Measurements from ENCODE around the gene EFCC1. TPM values are rescaled to one million over a fixed set of nuclear protein-coding genes. Genes with fewer than 3 reads are reported as not detected.

Gene EFCC1
- total RNA-seq, 1 donor from 2014 or later = 1.7 TPM

GRCh38 chr3:129046037-129046731 is 45.1 kb downstream of the EFCC1 start:
- no peak for DNase-seq (ENCODE audit: low spot score)
- intact Hi-C loops (cut with DNase I) = no loop called here

GRCh38 chr3:129046732-129047552 is 45.8 kb downstream of the EFCC1 start:
- intact Hi-C loops (cut with DNase I) = no loop called here

GRCh38 chr3:129047553-129047839 is 46.4 kb downstream of the EFCC1 start:
- intact Hi-C loops (cut with DNase I) = no loop called here
- DNase-seq (ENCODE audit: low spot score) = peak; percentile 51

More at GRCh38 chr3:129046732-129047552, 45.8 kb downstream of the EFCC1 start:
- no peak for DNase-seq (ENCODE audit: low spot score)

GRCh38 chr3:129050556-129051295 is 49.6 kb downstream of the EFCC1 start:
- intact Hi-C loops (cut with DNase I) = loop anchor here (5.0 kb wide), 2 partner anchors 37 to 57 kb away; no protein-coding TSS in a partner anchor
- peak; percentile 68 for DNase-seq (ENCODE audit: low spot score)

- intact Hi-C loops (cut with DNase I) = loop anchor here (2.0 to 5.0 kb wide), 4 partner anchors 25 to 81 kb away; no protein-coding TSS in a partner anchor
- DNase-seq (ENCODE audit: low spot score) = peak; percentile 62
These were observed 50.8 kb downstream of the EFCC1 start for GRCh38 chr3:129051871-129052340.

DNA sequence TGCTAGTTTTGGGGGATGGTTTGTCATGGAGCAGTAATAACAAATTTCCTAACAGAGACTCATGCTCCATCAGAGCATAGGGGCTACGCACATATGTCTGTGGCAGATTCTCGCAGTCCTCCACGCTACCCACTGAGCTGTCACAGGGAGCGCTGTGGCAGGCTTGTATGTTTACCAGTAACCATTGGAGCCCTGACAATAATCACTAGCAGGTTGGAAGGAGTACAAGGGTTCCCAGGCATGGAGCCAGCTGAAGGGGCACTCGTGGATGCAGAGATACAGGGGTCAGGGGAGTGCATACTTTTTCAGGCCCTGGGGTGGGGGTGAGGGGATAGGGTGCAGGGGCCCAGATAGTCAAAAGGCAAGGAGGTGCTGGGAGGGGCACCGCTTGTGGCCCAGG is 51.6 kb downstream of the EFCC1 start:
- intact Hi-C loops (cut with DNase I) = loop anchor here (1.0 to 5.0 kb wide), 5 partner anchors 26 to 193 kb away; no protein-coding TSS in a partner anchor
- DNase-seq (ENCODE audit: low spot score) = peak; percentile 74

- intact Hi-C loops (cut with DNase I) = loop anchor here (5.0 kb wide), 2 partner anchors 33 to 53 kb away; no protein-coding TSS in a partner anchor
- DNase-seq (ENCODE audit: low spot score) = no peak
These were observed 53.6 kb downstream of the EFCC1 start for GRCh38 chr3:129054605-129055104.

DNA sequence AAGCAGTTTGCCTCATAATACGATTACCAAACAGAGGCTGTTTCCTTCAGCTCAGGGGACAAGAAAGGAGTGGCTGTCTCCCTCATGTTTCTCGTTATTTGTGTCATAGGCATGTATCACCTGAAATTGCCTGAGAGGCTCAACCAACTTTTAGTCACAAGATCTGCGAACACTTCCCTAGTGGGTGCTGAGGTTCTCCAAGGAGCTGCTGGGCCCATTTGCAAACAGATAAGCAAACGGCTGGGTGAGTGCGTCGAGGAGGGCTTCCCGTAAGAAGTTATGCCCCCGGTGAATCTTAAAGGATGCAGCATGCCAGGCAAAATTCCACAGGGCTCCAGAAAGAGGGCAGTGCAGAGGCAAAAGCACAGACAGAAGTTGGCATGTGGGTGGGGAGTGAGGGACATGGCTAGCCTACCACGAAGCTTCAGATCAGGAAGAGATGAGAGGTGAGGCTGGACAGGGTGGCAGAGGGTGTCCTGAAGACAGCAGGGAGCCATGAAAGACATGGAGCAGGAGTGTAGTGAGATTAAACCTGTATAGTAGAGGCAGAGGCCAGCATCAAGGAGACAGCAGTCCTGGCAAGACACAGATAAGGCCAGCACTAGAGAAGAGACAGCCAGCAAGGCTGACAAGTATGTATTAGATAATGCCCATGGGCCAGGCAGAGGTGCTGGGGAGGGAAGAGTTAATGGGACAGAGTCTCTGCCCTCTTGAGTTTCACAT is 55.5 kb downstream of the EFCC1 start:
- intact Hi-C loops (cut with DNase I) = no loop called here
- DNase-seq (ENCODE audit: low spot score) = no peak

GRCh38 chr3:129057249-129057648 is 56.1 kb downstream of the EFCC1 start:
- intact Hi-C loops (cut with DNase I) = no loop called here
- peak; percentile 10 for DNase-seq (ENCODE audit: low spot score)

DNA sequence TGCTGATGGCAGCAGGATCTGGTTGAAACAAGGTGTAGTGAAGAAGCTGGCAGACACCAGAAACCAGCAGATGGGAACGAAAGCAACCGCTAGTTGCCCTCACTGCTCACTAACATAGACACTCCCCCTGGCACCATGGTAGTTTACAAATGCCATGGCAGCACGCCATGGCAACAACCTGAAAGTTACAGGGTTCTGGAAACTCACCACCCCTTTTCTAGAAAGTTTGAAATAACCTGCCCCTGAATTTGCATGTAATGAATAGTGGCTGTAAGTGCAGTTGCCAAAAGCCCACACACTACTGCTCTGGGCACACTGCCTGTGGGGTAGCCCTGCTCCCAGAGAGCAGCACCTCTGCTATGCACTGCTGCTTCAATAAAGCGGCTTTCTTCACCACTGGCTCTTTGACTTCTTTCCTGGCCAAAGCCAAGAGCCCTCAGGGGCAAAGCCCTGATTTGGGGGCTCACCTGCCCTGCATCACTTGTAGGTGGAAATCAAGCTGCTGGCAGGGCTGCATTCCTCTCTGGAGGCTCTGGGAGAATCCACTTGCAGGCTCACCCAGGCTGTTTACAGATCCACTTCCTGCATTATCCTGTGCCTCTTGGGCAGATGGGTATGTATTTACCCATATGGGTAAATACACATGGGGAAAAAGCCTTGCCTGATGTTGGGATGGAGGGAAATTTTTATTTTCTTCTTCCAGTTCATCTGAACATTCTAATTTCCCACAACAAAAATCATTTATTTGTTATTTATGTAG is 57.5 kb downstream of the EFCC1 start:
- intact Hi-C loops (cut with DNase I) = no loop called here

DNA sequence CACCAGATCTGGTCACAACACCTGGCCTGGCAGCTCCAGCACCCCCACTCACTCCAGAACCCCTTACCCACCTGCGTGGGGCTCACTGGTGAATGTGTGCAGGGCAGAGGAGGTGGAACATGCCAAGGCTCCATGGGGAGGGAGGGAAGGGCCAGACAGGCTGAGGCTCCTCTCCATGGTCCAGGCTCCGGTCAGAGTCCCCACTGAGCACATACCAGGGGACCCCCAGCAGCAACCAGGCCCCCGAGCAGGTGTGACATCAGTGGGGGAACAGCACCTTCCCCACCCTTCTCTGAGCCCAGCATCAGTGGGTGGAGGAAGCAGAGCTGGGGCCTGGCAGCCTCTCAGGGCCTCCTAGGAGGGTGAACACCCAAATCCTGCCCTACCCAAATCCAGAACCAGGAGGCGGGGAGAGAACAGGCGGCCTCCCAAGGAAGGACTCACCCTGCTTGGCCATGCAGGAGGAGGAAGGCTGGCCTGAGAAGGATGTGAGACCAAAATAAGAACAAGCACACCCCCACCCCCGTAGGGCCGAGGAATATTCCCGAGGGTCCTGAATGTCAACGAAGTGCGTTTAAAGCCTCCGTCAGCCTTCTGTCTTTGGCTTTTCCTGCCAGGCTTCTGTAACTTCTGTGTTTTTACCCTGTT is 58.3 kb downstream of the EFCC1 start:
- intact Hi-C loops (cut with DNase I) = no loop called here

More for the DNA sequence above, 57.5 kb downstream of the EFCC1 start:
- no peak for DNase-seq (ENCODE audit: low spot score)

DNA sequence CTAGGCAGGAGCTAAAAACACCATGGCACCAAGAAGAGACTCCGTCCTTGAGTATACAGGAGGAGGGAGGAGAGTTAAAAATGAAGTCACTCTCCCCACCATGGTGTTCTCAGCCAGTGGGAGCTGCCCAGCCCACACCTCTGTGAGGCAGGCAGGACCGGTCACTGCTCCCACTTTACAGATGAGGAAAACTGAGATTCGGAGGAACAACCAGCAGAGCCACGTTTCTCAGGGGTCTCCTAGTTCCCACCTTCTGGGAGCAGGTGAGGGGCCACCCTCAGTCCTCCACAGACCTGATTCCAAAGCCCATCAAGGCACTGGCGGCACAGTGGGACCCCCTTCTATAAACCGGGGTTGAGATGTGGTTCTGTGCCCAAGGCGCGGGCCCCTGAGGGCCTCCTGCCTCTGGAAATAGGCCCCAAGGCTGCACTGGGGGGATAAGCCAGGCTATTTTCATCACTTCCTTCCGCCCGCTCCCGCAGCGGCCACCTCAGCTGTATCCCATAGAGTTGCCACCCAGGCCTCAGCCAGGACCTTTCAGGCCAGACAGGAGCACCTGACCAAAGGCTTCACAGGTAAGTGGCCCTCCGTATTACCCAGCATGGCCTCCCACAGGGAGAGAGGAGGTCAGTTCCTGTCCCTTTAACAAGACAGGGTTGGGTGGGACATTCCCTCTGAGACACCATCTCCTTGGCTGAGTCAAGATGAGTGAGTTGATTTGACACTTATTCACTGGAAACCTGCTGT is 59.3 kb downstream of the EFCC1 start, which contains the start of gene GP9:
Gene GP9 (plus strand): TSS at position 504 of the 747 bp plus-strand sequence. CDS start 961 bp downstream, outside the sequence.
- intact Hi-C loops (cut with DNase I) = no loop called here
- DNase-seq (ENCODE audit: low spot score) = no peak

More for the DNA sequence above, 58.3 kb downstream of the EFCC1 start:
- no peak for DNase-seq (ENCODE audit: low spot score)

GRCh38 chr3:129061023-129061887 is 60.2 kb downstream of the EFCC1 start:
- intact Hi-C loops (cut with DNase I) = no loop called here
- no peak for DNase-seq (ENCODE audit: low spot score)

- no peak for DNase-seq (ENCODE audit: low spot score)
- intact Hi-C loops (cut with DNase I) = no loop called here
These were observed 61.1 kb downstream of the EFCC1 start for GRCh38 chr3:129061888-129062834.

DNA sequence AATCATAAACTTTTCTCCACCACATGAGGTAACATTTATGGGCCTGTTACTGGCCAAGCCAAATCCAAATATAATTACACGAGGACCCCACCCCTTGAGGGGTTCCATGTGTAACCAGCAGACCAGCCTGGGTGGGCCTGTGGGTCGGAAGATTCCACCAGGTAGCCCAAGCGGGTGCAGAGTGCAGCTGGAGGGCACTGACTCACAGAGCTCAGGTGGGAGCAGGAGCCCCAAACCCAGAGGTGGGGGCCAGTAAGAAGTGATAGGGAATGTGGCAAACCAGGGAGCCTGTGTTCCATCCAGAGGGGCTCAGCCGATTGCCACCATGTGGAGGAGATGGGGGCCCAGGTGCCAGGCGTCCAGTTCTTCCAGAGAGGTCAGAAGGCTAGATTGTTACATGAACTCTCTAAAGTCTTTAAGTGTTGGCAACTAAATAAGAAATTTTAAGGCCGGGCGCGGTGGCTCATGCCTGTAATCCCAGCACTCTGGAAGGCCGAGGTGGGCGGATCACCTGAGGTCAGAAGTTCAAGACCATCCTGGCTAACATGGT is 62.1 kb downstream of the EFCC1 start:
- intact Hi-C loops (cut with DNase I) = no loop called here
- no peak for DNase-seq (ENCODE audit: low spot score)

Data from cardiac septum (tissue), 1 donor.